DND-41 (cell line): ENCODE measurements around the gene ZNRD2.
A peak's percentile ranks its signal among the peaks of the same experiment; 100 is the strongest.

Experiments used
- ATAC-seq: fragments of 200-7000 bp; cut with Tn5 transposase; 3 replicates; pipeline ENCODE4 v1.9.1; 2021; ENCODE audit warnings: low read depth; ENCODE audit not compliant: insufficient read depth
- DNase-seq: peaks from one replicate; pipeline ENCODE4 v3.0.0-alpha.2; 2020
- H2AFZ ChIP-seq: 2 replicates; pipeline ENCODE4 v1.6.0; 2012; ENCODE audit warnings: low read depth, low read length
- H3K27ac ChIP-seq: 2 replicates; pipeline ENCODE4 v1.5.1; 2012; ENCODE audit warnings: low read length, inconsistent platforms
- H3K27me3 ChIP-seq: fragments of 200-600 bp; sonication (generic); 2 replicates; pipeline ENCODE4 v1.6.0; 2012; ENCODE audit warnings: low read length, mild to moderate bottlenecking, inconsistent platforms; ENCODE audit not compliant: insufficient read depth, poor library complexity
- H3K36me3 ChIP-seq: 2 replicates; pipeline ENCODE4 v1.5.1; 2012; ENCODE audit warnings: low read length, inconsistent platforms; ENCODE audit not compliant: insufficient read depth
- H3K4me1 ChIP-seq: 2 replicates; pipeline ENCODE4 v1.5.1; 2012; ENCODE audit warnings: mild to moderate bottlenecking, low read length; ENCODE audit not compliant: insufficient read depth
- H3K4me2 ChIP-seq: 2 replicates; pipeline ENCODE4 v1.6.0; 2012; ENCODE audit warnings: mild to moderate bottlenecking, moderate library complexity, low read length, inconsistent platforms; ENCODE audit not compliant: insufficient read depth
- H3K4me3 ChIP-seq, 2 experiments: fragments of 200-600 bp in 1 of 2; shearing (Covaris generic) in 1 of 2; 2 replicates each; pipeline ENCODE4 v1.5.1; 2012 to 2016; ENCODE audit warnings: inconsistent platforms in 2 of 2, low read length in 2 of 2, mild to moderate bottlenecking in 2 of 2, low read depth in 1 of 2, moderate library complexity in 1 of 2
- H3K79me2 ChIP-seq: 2 replicates; pipeline ENCODE4 v1.6.0; 2012; ENCODE audit warnings: low read length, inconsistent platforms; ENCODE audit not compliant: insufficient read depth
- H3K9ac ChIP-seq: 2 replicates; pipeline ENCODE4 v1.6.0; 2012; ENCODE audit warnings: low read depth, mild to moderate bottlenecking, inconsistent platforms, low read length, moderate library complexity
- H3K9me3 ChIP-seq: 2 replicates; pipeline ENCODE4 v1.5.1; 2012; ENCODE audit warnings: low read length, moderate library complexity, mild to moderate bottlenecking, inconsistent platforms; ENCODE audit not compliant: insufficient read depth, severe bottlenecking
- H4K20me1 ChIP-seq: 2 replicates; pipeline ENCODE4 v1.6.0; 2012; ENCODE audit warnings: low read length; ENCODE audit not compliant: insufficient read depth
- EZH2 ChIP-seq: IDR thresholded peaks from 3 replicates; pipeline ENCODE4 v1.6.1; 2012; ENCODE audit warnings: borderline replicate concordance, low read depth, mild to moderate bottlenecking, moderate library complexity, low read length, inconsistent platforms; ENCODE audit not compliant: severe bottlenecking
- TF ChIP-seq, protein P1 (sequence below): IDR thresholded peaks from 2 replicates; pipeline ENCODE4 v1.5.1; 2012; ENCODE audit warnings: borderline replicate concordance, low read length, moderate library complexity, mild to moderate bottlenecking; ENCODE audit not compliant: poor library complexity, severe bottlenecking; ENCODE audit errors: extremely low read depth

The ZNRD2 gene

DNA sequence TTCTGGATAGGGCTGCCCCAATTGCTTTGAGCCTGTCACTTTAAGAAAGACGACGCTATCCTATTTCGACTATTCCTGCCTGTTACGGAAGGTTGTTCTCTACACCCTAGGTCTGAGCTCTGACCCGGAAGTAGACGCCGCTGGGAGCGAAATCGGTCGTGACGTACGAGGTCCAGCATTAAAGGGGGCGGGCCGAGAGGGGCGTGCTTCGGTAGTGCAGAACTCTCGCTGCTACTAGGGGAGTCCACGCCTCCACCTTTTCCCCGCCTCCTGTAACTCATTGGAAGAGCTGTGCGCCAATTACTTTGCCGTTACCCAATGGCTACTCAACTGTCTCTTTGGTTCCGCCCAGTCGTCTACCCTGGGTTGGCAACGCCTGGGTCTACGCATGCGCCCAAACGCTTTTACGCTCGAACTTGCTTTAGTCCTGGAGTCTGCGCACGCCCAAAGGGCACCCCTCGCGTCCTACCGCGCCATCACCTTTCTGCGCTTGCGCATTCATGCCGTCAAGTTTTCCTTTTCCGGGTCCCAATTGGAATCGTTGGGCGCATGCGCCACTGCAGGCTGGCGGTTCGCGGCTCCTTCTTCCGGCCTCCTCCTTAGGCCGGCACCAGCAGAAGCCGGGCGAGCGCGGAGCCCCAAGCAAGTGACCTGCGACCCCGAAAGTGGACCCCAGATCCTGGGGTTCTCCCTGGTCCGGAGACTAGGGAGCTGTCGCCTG is 45.1 kb downstream of the ZNRD2 start, which contains the start of gene PCNX3:
PCNX3 (plus strand) TSS at position 548 of the 721 bp plus-strand sequence. CDS start 536 bp downstream, outside the sequence.
- H3K27me3 ChIP-seq: no peaks in the 10 kb centered on the region
- H3K9me3 ChIP-seq: no peaks in the 10 kb centered on the region
- peak; percentile 100 for DNase-seq
- H3K4me3 ChIP-seq: peak within 1 kb of the TSS; percentile 82 to 99
- peak within 1 kb of the TSS; percentile 100 for H3K4me2 ChIP-seq
- peak within 1 kb of the TSS; percentile 93 for H3K27ac ChIP-seq
- peak within 1 kb of the TSS; percentile 94 for H2AFZ ChIP-seq
- peaks cover 46% of the 10 kb centered on the region for H4K20me1 ChIP-seq
- H3K79me2 ChIP-seq: peaks cover 93% of the 10 kb centered on the region
- no peak for TF ChIP-seq EZH2
- TF ChIP-seq, protein P1, sequence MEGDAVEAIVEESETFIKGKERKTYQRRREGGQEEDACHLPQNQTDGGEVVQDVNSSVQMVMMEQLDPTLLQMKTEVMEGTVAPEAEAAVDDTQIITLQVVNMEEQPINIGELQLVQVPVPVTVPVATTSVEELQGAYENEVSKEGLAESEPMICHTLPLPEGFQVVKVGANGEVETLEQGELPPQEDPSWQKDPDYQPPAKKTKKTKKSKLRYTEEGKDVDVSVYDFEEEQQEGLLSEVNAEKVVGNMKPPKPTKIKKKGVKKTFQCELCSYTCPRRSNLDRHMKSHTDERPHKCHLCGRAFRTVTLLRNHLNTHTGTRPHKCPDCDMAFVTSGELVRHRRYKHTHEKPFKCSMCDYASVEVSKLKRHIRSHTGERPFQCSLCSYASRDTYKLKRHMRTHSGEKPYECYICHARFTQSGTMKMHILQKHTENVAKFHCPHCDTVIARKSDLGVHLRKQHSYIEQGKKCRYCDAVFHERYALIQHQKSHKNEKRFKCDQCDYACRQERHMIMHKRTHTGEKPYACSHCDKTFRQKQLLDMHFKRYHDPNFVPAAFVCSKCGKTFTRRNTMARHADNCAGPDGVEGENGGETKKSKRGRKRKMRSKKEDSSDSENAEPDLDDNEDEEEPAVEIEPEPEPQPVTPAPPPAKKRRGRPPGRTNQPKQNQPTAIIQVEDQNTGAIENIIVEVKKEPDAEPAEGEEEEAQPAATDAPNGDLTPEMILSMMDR: no peak
- peak; percentile 88 for ATAC-seq
- peak within 1 kb of the TSS; percentile 84 for H3K9ac ChIP-seq
- H3K4me1 ChIP-seq: peaks cover 64% of the 10 kb centered on the region
- H3K36me3 ChIP-seq: peaks cover 70% of the 10 kb centered on the region

DNA sequence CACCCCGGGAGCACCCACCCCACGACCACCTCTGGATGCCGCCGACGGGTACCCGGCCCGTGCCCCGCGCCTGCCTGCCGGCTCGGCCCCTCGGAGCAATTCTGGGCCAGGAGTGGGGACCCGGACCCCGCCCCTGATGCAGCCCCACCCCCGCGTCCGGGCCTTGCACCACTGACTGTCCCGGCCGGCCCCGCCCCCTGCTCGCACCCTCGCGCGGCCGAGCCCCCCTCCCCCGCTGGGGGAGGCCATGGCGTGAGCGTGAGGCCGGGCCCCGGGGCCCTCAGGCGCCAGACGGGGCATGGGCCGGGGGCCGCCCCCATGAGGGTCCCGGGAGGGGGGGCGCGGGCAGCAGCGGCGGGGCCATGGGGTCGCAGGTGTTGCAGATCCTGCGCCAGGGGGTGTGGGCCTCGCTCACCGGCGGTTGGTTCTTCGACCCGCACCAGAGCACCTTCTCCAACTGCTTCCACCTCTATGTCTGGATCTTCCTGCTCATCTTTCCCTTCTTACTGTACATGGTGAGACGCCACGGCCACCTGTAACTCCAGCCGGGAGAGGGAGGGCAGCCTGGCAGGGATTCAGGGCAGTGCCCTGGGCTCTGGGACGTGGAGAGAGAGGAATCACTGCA is 45.8 kb downstream of the ZNRD2 start:
- no peak for TF ChIP-seq EZH2
- TF ChIP-seq, protein P1: no peak
- no peaks in the 10 kb centered on the region for H3K9me3 ChIP-seq
- H2AFZ ChIP-seq: peak overlapping the region; percentile 66
- peak overlapping the region; percentile 100 for H3K4me2 ChIP-seq
- peaks cover 57% of the 10 kb centered on the region for H3K4me1 ChIP-seq
- H3K36me3 ChIP-seq: peaks cover 70% of the 10 kb centered on the region
- peak overlapping the region; percentile 78 for H3K9ac ChIP-seq
- peaks cover 50% of the 10 kb centered on the region for H4K20me1 ChIP-seq
- peak overlapping the region; percentile 74 for H3K27ac ChIP-seq
- peaks cover 91% of the 10 kb centered on the region for H3K79me2 ChIP-seq
- peak overlapping the region; percentile 59 to 97 for H3K4me3 ChIP-seq
- DNase-seq (peak; percentile 62), ATAC-seq (no peak)
- no peaks in the 10 kb centered on the region for H3K27me3 ChIP-seq

DNA sequence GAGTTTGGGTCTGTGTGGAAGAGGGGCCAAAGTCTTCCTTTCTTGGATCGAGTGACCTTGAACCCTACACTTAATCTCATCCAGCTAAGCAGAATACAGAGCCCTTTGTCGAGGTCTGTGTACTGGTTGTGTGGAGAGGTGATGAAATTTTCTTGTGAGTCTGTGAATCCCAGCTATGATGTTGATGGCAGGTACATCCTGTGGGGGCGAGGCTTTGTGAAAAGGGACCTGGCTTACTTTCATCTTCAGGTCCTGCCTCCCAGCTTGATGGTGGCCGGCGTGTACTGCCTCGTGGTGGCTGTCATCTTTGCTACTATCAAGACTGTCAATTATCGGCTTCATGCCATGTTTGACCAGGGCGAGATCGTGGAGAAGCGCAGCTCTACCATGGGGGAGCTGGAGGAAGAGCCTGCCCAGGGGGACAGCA is 46.3 kb downstream of the ZNRD2 start:
- H3K27ac ChIP-seq: peak overlapping the region; percentile 74
- no peak overlapping the region for H2AFZ ChIP-seq
- TF ChIP-seq, protein P1: no peak
- no peak for TF ChIP-seq EZH2
- H3K4me2 ChIP-seq: peak overlapping the region; percentile 100
- no peaks in the 10 kb centered on the region for H3K27me3 ChIP-seq
- peaks cover 52% of the 10 kb centered on the region for H3K4me1 ChIP-seq
- H3K4me3 ChIP-seq: peak overlapping the region; percentile 59 to 97
- DNase-seq (no peak), ATAC-seq (no peak)
- H3K9me3 ChIP-seq: no peaks in the 10 kb centered on the region
- H3K36me3 ChIP-seq: peaks cover 71% of the 10 kb centered on the region
- peaks cover 88% of the 10 kb centered on the region for H3K79me2 ChIP-seq
- peaks cover 55% of the 10 kb centered on the region for H4K20me1 ChIP-seq
- peak overlapping the region; percentile 78 for H3K9ac ChIP-seq
